Parathyroid adenoma (tissue), 2 donors: ENCODE data around the gene FAM181A.

Experiments
- H2AFZ ChIP-seq: fragments of 300-600 bp; sonication (generic); one replicate; pipeline ENCODE4 v1.7.0; 2017; ENCODE audit warnings: antibody characterized with exemption, mild to moderate bottlenecking
- H3K27ac ChIP-seq: fragments of 300-600 bp; sonication (generic); one replicate; pipeline ENCODE4 v1.7.0; 2017
- H3K27me3 ChIP-seq: fragments of 300-600 bp; sonication (generic); one replicate; pipeline ENCODE4 v1.7.0; 2017; ENCODE audit warnings: low read length; ENCODE audit not compliant: control insufficient read depth, insufficient read depth
- H3K36me3 ChIP-seq: fragments of 300-600 bp; sonication (generic); one replicate; pipeline ENCODE4 v1.7.0; 2017; ENCODE audit warnings: low read length; ENCODE audit not compliant: control insufficient read depth, insufficient read depth
- H3K4me1 ChIP-seq: fragments of 300-600 bp; sonication (generic); one replicate; pipeline ENCODE4 v1.7.0; 2017; ENCODE audit warnings: control low read depth
- H3K4me2 ChIP-seq: fragments of 300-600 bp; sonication (generic); one replicate; pipeline ENCODE4 v1.7.0; 2017; ENCODE audit warnings: low read length
- H3K4me3 ChIP-seq: fragments of 300-600 bp; sonication (generic); one replicate; pipeline ENCODE4 v1.7.0; 2017; ENCODE audit warnings: low read depth, low read length
- H3K79me2 ChIP-seq: fragments of 300-600 bp; sonication (generic); one replicate; pipeline ENCODE4 v1.7.0; 2017; ENCODE audit warnings: control low read depth
- H3K9ac ChIP-seq: fragments of 300-600 bp; sonication (generic); one replicate; pipeline ENCODE4 v1.7.0; 2017; ENCODE audit warnings: mild to moderate bottlenecking
- H3K9me3 ChIP-seq: fragments of 300-600 bp; sonication (generic); one replicate; pipeline ENCODE4 v1.7.0; 2017; ENCODE audit warnings: low read length; ENCODE audit not compliant: control insufficient read depth
- TF ChIP-seq, protein P1 (sequence below): fragments of 300-600 bp; sonication (generic); IDR thresholded peaks from one replicate; pipeline ENCODE4 v1.7.0; 2017; ENCODE audit warnings: antibody characterized with exemption, mild to moderate bottlenecking
- donor health status: primary hyperparathyroidism.

Gene FAM181A

DNA sequence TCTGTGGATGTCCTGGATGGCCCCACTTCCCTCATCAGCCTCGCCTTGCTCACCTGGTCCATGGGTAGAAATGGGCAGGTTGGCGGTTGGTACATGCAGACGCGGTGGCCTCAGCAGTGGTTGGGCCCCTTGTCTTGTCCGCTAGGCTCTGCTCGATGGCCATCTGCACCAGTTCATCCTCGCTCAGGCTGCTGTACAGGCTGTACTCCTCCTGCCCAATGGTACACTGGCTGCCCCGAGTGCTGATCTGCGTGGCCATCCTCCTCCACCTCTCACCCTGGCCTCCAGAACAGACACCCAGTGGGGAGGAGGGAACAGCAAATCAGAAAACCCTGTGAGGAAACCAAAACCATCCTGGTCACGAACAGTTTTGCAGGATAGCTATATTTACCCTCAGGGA, 37.1 kb downstream of the FAM181A start:
- Histone ChIP-seq H3K4me3 (no peak overlapping the region), H3K9me3 (no peaks in the 10 kb centered on the region), H3K36me3 (no peaks in the 10 kb centered on the region), H2AFZ (no peak overlapping the region), H3K27ac (no peak overlapping the region), H3K79me2 (no peaks in the 10 kb centered on the region), H3K4me1 (peaks cover 13% of the 10 kb centered on the region), H3K4me2 (no peak overlapping the region), H3K9ac (no peak overlapping the region), H3K27me3 (no peaks in the 10 kb centered on the region)
- TF ChIP-seq, protein P1, sequence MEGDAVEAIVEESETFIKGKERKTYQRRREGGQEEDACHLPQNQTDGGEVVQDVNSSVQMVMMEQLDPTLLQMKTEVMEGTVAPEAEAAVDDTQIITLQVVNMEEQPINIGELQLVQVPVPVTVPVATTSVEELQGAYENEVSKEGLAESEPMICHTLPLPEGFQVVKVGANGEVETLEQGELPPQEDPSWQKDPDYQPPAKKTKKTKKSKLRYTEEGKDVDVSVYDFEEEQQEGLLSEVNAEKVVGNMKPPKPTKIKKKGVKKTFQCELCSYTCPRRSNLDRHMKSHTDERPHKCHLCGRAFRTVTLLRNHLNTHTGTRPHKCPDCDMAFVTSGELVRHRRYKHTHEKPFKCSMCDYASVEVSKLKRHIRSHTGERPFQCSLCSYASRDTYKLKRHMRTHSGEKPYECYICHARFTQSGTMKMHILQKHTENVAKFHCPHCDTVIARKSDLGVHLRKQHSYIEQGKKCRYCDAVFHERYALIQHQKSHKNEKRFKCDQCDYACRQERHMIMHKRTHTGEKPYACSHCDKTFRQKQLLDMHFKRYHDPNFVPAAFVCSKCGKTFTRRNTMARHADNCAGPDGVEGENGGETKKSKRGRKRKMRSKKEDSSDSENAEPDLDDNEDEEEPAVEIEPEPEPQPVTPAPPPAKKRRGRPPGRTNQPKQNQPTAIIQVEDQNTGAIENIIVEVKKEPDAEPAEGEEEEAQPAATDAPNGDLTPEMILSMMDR: no peak

DNA sequence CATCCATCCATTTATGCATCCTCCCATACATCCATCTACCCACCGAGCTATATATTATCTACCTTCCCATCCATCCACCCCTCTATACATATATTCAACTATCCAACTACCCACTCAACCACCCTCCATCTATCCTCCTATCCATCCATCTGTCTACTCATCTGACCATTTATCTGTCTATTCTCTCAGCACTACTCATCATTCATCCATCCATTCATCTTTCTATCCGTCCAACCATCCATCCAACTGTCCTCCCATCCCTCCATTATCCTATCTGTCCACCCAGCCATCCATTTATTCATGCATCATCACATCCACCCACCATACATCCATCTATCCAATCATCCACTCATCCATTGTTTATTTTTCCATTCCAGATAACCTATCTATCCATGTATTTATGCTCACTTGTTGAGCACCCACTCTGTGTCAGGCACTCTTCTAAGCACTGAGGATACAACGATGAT, 37.7 kb downstream of the FAM181A start:
- peaks cover 9% of the 10 kb centered on the region for H3K4me1 ChIP-seq
- H3K79me2 ChIP-seq: no peaks in the 10 kb centered on the region
- H3K9me3 ChIP-seq: no peaks in the 10 kb centered on the region
- no peak overlapping the region for H2AFZ ChIP-seq
- no peak overlapping the region for H3K27ac ChIP-seq
- H3K36me3 ChIP-seq: no peaks in the 10 kb centered on the region
- TF ChIP-seq, protein P1: no peak
- no peak overlapping the region for H3K4me2 ChIP-seq
- no peak overlapping the region for H3K4me3 ChIP-seq
- no peak overlapping the region for H3K9ac ChIP-seq
- H3K27me3 ChIP-seq: no peaks in the 10 kb centered on the region

DNA sequence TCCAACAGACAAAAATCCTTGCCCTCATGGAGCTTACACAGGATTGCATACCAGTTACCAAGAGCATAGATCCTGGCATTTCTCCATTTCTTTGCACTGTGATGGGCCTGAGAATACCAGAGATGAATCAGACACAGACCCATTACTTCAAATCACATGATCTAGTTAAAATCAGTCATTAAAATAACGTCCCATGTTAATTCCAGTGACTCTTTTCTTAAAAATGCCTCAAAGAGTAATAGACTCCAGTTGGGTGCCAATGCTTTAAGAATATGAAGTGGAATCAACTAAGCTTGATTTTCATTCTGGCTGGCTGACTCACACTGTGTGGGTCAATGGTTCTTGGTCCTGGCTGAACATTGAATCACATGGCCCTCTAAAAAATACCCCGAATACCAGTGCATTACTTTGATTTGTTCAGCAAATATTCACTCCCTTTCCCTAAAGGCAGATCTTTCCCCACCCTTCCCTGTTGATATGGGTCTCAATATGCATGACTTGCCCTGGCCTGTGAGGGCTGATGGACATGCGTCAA, 38.2 kb downstream of the FAM181A start:
- Histone ChIP-seq H3K4me3 (no peak overlapping the region), H3K27me3 (no peaks in the 10 kb centered on the region), H3K4me1 (peaks cover 9% of the 10 kb centered on the region), H3K4me2 (no peak overlapping the region), H3K36me3 (no peaks in the 10 kb centered on the region), H3K27ac (no peak overlapping the region), H3K79me2 (no peaks in the 10 kb centered on the region), H3K9me3 (no peaks in the 10 kb centered on the region), H3K9ac (no peak overlapping the region), H2AFZ (no peak overlapping the region)
- TF ChIP-seq, protein P1: no peak

DNA sequence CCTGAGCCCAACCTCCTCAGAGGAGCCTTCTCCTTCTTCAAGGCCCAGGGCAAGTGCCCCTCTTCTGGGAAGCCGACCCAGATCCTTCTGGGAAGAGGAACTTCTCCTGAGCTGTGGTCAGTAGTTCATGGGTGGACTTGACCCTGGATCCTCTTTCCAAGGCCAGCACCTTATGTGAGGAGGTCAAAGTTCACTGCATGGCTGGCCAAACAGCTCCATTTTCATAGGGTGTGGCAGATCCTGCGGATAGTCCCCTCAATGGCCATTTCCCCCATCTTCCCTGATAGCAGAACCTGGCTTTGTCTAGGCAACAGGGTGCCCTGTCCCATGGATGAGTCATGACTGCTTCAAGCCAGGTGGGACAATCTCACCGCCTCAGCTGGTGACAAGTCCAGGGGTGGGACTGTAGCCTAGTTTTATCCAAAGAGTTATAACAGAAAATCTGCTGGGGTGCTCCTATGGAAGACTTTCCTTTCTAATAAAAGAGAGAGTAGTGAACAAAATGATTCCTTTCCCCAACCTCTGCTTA, 38.9 kb downstream of the FAM181A start:
- Histone ChIP-seq H3K27ac (no peak overlapping the region), H3K79me2 (no peaks in the 10 kb centered on the region), H2AFZ (no peak overlapping the region), H3K9ac (no peak overlapping the region), H3K4me3 (no peak overlapping the region), H3K36me3 (no peaks in the 10 kb centered on the region), H3K9me3 (no peaks in the 10 kb centered on the region), H3K4me1 (peaks cover 9% of the 10 kb centered on the region), H3K4me2 (no peak overlapping the region), H3K27me3 (no peaks in the 10 kb centered on the region)
- TF ChIP-seq, protein P1: no peak

DNA sequence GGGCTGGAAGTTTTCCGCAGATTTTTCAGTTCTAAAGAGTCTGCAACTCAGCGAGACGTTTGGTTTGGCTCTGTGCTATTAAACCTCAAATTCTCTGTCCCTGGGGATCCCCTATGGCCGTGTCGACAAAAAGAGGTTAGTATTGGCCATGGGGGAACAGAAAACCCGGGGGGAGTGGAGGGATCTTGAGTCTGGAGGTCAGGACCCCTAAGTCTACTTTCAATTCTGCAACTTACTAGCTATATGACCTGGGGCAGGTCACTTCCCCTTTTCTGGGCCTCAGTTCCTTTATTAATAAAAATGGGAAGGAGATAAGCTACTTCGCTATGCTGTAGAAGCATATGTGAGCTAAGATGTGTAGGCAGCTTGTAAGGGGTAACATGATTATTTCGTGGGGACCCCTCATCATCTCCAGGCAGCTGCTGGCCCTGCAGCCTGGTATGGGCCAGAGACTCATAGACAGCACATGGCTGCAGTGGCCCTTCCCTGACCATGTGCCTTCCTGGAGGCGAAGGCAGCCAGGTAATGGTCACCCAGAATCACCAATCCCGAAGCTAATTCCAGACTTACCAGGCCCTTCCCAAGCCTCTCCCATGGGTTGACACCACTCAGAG, 40.6 kb downstream of the FAM181A start:
- Histone ChIP-seq H3K4me2 (no peak overlapping the region), H3K9ac (no peak overlapping the region), H3K79me2 (no peaks in the 10 kb centered on the region), H3K27me3 (no peaks in the 10 kb centered on the region), H2AFZ (no peak overlapping the region), H3K27ac (no peak overlapping the region), H3K4me1 (peaks cover 8% of the 10 kb centered on the region), H3K4me3 (no peak overlapping the region), H3K9me3 (no peaks in the 10 kb centered on the region), H3K36me3 (no peaks in the 10 kb centered on the region)
- TF ChIP-seq, protein P1: no peak
